GM12801 (cell line): ENCODE measurements around the gene PIP4K2A.

Source experiments
- CTCF ChIP-seq: IDR thresholded peaks from one replicate; pipeline ENCODE4 v1.5.1; 2011; ENCODE audit warnings: control low read depth; ENCODE audit not compliant: insufficient read length; ENCODE audit errors: extremely low read depth

The PIP4K2A gene

GRCh38 chr10:22690158-22690557 lies 24.2 kb downstream of the PIP4K2A start:
- no peak for TF ChIP-seq CTCF

- no peak for TF ChIP-seq CTCF
Observed at GRCh38 chr10:22686347-22686746, 28.0 kb downstream of the PIP4K2A start.

GRCh38 chr10:22685926-22686325 lies 28.5 kb downstream of the PIP4K2A start:
- no peak for TF ChIP-seq CTCF

- no peak for TF ChIP-seq CTCF
Observed at GRCh38 chr10:22684699-22685098, 29.7 kb downstream of the PIP4K2A start.

- no peak for TF ChIP-seq CTCF
Observed at GRCh38 chr10:22683140-22683389, 31.3 kb downstream of the PIP4K2A start.

- TF ChIP-seq CTCF = no peak
Observed at GRCh38 chr10:22682237-22683139, 31.9 kb downstream of the PIP4K2A start.

GRCh38 chr10:22681783-22682183 lies 32.6 kb downstream of the PIP4K2A start:
- TF ChIP-seq CTCF = no peak
